IPS-18a (cell line): Measurements from ENCODE around the gene ERCC4.
A peak's percentile ranks its signal among the peaks of the same experiment; 100 is the strongest.

Source experiments
- H3K27ac ChIP-seq: one replicate; pipeline ENCODE4 v1.5.1; 2013; ENCODE audit warnings: low read length
- H3K27me3 ChIP-seq: one replicate; pipeline ENCODE4 v1.6.1; 2013; ENCODE audit warnings: mild to moderate bottlenecking, low read length; ENCODE audit not compliant: control insufficient read depth, insufficient read depth
- H3K36me3 ChIP-seq: one replicate; pipeline ENCODE4 v1.6.1; 2013; ENCODE audit warnings: low read depth, low read length; ENCODE audit not compliant: control insufficient read depth
- H3K4me1 ChIP-seq: one replicate; pipeline ENCODE4 v1.6.1; 2013; ENCODE audit warnings: low read depth, low read length; ENCODE audit not compliant: control insufficient read depth
- H3K4me3 ChIP-seq: one replicate; pipeline ENCODE4 v1.5.1; 2013; ENCODE audit warnings: low read length
- H3K9ac ChIP-seq: one replicate; pipeline ENCODE4 v1.6.1; 2013; ENCODE audit warnings: mild to moderate bottlenecking, low read length, moderate library complexity
- H3K9me3 ChIP-seq: one replicate; pipeline ENCODE4 v1.6.1; 2013; ENCODE audit warnings: low read depth, low read length; ENCODE audit not compliant: control insufficient read depth

ERCC4 gene

GRCh38 chr16:13912891-13913290 is 7.1 kb upstream of the ERCC4 start:
- Histone ChIP-seq H3K9me3 (peaks cover 4% of the 10 kb centered on the region), H3K4me1 (no peaks in the 10 kb centered on the region), H3K9ac (no peak overlapping the region), H3K27me3 (no peaks in the 10 kb centered on the region), H3K36me3 (no peaks in the 10 kb centered on the region), H3K27ac (no peak overlapping the region), H3K4me3 (no peak overlapping the region)

GRCh38 chr16:13913374-13914292 is 6.3 kb upstream of the ERCC4 start:
- no peaks in the 10 kb centered on the region for H3K36me3 ChIP-seq
- H3K4me1 ChIP-seq: no peaks in the 10 kb centered on the region
- no peak overlapping the region for H3K4me3 ChIP-seq
- no peak overlapping the region for H3K9ac ChIP-seq
- peaks cover 4% of the 10 kb centered on the region for H3K9me3 ChIP-seq
- no peaks in the 10 kb centered on the region for H3K27me3 ChIP-seq
- H3K27ac ChIP-seq: no peak overlapping the region

GRCh38 chr16:13915033-13915635 is 4.8 kb upstream of the ERCC4 start:
- Histone ChIP-seq H3K27me3 (no peaks in the 10 kb centered on the region), H3K4me1 (peaks cover 3% of the 10 kb centered on the region), H3K9ac (no peak overlapping the region), H3K27ac (no peak overlapping the region), H3K9me3 (peaks cover 4% of the 10 kb centered on the region), H3K4me3 (no peak overlapping the region), H3K36me3 (no peaks in the 10 kb centered on the region)

DNA sequence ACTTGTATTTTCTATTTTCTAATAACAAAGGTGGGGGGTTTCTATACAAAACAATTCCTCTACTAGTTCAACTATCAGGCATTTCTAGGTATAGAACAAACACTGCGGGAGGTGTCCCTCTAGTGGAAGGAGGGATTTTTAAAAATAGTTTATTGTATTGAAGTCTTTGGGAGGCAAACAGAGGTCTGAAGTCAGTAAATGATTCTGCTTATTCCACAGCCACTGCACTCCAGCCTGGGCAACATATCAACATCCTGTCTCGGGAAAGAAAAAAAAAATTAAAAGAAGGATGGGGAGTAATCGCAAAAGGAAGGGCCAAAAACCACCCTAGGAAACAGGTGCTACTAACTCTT is 648 bp upstream of the ERCC4 start:
- H3K9me3 ChIP-seq: no peaks in the 10 kb centered on the region
- peaks cover 3% of the 10 kb centered on the region for H3K4me1 ChIP-seq
- peak overlapping the region; percentile 43 for H3K4me3 ChIP-seq
- H3K36me3 ChIP-seq: no peaks in the 10 kb centered on the region
- H3K27me3 ChIP-seq: no peaks in the 10 kb centered on the region
- H3K9ac ChIP-seq: peak overlapping the region; percentile 49
- peak overlapping the region; percentile 71 for H3K27ac ChIP-seq

DNA sequence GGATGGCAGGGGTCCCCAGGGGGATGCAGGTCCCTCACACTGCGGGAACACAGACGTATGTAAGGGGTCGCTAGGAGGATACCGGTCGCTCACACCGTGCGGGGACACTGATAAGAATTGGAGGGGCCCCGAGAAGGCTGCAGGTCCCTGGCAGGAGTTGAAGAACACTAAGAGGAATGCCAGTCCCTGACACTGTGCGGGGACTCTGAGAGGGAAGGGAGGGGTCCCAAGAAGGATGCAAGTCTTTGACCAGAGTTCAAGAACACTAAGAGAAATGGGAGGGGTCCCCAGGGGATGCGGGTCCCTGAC is 510 bp downstream of the ERCC4 start:
- Histone ChIP-seq H3K27me3 (no peaks in the 10 kb centered on the region), H3K9ac (peak overlapping the region; percentile 81), H3K36me3 (no peaks in the 10 kb centered on the region), H3K9me3 (no peaks in the 10 kb centered on the region), H3K27ac (no peak overlapping the region), H3K4me1 (peaks cover 3% of the 10 kb centered on the region), H3K4me3 (peak overlapping the region; percentile 98)

GRCh38 chr16:13921328-13921727 is 1.4 kb downstream of the ERCC4 start:
- H3K9me3 ChIP-seq: no peaks in the 10 kb centered on the region
- peaks cover 3% of the 10 kb centered on the region for H3K4me1 ChIP-seq
- H3K36me3 ChIP-seq: no peaks in the 10 kb centered on the region
- no peak overlapping the region for H3K4me3 ChIP-seq
- no peaks in the 10 kb centered on the region for H3K27me3 ChIP-seq
- no peak overlapping the region for H3K9ac ChIP-seq
- no peak overlapping the region for H3K27ac ChIP-seq

DNA sequence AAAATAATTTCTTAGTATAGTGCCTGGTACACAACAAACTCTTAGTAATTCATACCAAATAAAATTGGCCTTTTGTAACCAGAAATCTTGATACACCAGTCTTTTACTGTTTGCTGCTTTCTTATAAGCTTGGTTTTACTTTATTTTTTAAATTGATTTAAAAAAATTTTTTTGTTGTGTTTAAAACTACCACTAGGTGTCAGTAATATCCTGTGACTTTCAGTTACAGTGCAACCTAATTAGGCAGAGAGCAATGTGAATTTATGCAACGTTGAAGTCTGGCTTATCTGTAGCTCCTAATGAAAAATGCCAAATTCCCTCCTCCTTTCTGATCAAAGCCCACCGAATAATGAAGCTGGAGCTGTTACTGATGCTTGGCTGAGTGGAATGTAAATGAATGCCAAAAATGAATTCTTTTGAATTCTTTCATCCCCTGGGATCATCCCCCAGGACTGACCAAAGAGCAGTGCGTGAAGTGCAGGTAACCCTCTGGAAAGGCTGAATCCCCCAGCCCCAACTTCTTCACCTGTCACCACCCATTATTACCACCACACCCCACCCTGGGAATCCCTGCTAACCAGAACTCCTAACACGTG is 3.8 kb downstream of the ERCC4 start:
- H3K9ac ChIP-seq: no peak overlapping the region

DNA sequence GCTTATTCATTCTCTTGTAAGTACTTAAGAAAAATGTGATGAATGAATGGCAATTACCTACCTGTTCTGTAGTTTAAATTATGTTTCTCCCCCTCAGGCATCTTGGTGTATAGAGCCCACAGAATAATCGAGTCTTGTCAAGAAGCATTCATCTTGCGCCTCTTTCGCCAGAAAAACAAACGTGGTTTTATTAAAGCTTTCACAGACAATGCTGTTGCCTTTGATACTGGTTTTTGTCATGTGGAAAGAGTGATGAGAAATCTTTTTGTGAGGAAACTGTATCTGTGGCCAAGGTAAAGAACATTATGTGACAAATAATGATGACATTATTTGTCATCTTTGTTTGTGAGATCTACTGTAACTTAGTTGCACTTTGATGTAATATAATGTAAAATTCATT is 6.5 kb downstream of the ERCC4 start:
- Histone ChIP-seq H3K9ac (no peak overlapping the region), H3K4me3 (no peak overlapping the region), H3K9me3 (no peaks in the 10 kb centered on the region), H3K4me1 (no peaks in the 10 kb centered on the region), H3K27me3 (no peaks in the 10 kb centered on the region), H3K27ac (no peak overlapping the region), H3K36me3 (peaks cover 8% of the 10 kb centered on the region)

More for the DNA sequence above, 3.8 kb downstream of the ERCC4 start:
- Histone ChIP-seq H3K27ac (no peak overlapping the region), H3K4me3 (no peak overlapping the region), H3K36me3 (peaks cover 3% of the 10 kb centered on the region), H3K27me3 (no peaks in the 10 kb centered on the region), H3K9me3 (no peaks in the 10 kb centered on the region), H3K4me1 (peaks cover 3% of the 10 kb centered on the region)

- Histone ChIP-seq H3K27ac (no peak overlapping the region), H3K4me1 (no peaks in the 10 kb centered on the region), H3K27me3 (no peaks in the 10 kb centered on the region), H3K4me3 (no peak overlapping the region), H3K9me3 (no peaks in the 10 kb centered on the region), H3K9ac (no peak overlapping the region), H3K36me3 (peaks cover 8% of the 10 kb centered on the region)
These were observed 6.9 kb downstream of the ERCC4 start for GRCh38 chr16:13926891-13927290.

GRCh38 chr16:13928646-13929045 is 8.7 kb downstream of the ERCC4 start:
- Histone ChIP-seq H3K27ac (no peak overlapping the region), H3K36me3 (peaks cover 8% of the 10 kb centered on the region), H3K27me3 (no peaks in the 10 kb centered on the region), H3K4me3 (no peak overlapping the region), H3K9ac (no peak overlapping the region), H3K4me1 (no peaks in the 10 kb centered on the region), H3K9me3 (no peaks in the 10 kb centered on the region)

DNA sequence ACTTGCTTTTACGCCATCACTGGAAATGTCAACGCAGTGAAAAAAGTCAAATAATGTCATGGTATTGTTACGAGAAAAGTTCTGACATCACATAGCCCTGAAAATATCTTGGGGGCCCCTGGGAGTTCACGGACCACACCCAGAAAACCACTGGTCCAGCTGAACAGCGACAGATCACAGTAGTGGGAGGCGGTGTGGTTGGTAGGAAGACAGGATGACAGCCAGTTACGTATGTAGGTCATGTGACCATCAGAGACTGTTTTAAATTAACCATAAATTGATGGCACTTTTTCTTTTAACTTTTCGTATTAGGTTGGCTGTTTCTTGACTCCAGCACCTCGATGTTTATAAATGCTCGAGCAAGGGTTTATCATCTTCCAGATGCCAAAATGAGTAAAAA is 11.9 kb downstream of the ERCC4 start:
- H3K27ac ChIP-seq: no peak overlapping the region
- no peak overlapping the region for H3K9ac ChIP-seq
- H3K9me3 ChIP-seq: peaks cover 4% of the 10 kb centered on the region
- no peak overlapping the region for H3K4me3 ChIP-seq
- peaks cover 24% of the 10 kb centered on the region for H3K36me3 ChIP-seq
- H3K27me3 ChIP-seq: no peaks in the 10 kb centered on the region
- H3K4me1 ChIP-seq: no peaks in the 10 kb centered on the region
